Stimulated activated CD4-positive, alpha-beta T cell treated with anti-CD3 and anti-CD28 coated beads, Interleukin-1b, Interleukin-23, amount 100 ng/mL, for 48 hours (primary cell): ENCODE measurements around the gene BRPF3.
"Not testable (repeated sequence)": the region's sequence is repeated elsewhere in the genome, so short reads cannot be mapped to it uniquely, and the experiment has no call there.

Experiments used
- DNase-seq: peaks from one replicate; pipeline ENCODE4 v3.0.0-alpha.2; 2020

Gene BRPF3

GRCh38 chr6:36200998-36201596, 4.6 kb downstream of the BRPF3 start:
- DNase-seq = no peak

GRCh38 chr6:36201612-36202011, 5.1 kb downstream of the BRPF3 start:
- no peak for DNase-seq

- DNase-seq = no peak
These were observed 5.6 kb downstream of the BRPF3 start for GRCh38 chr6:36202101-36202500.

- peak; percentile 19 for DNase-seq
These were observed 7.7 kb downstream of the BRPF3 start for GRCh38 chr6:36204068-36204753.

GRCh38 chr6:36207155-36207554, 10.6 kb downstream of the BRPF3 start:
- no peak for DNase-seq

GRCh38 chr6:36209606-36210005, 13.1 kb downstream of the BRPF3 start:
- no peak for DNase-seq

GRCh38 chr6:36210182-36210581, 13.6 kb downstream of the BRPF3 start:
- no peak for DNase-seq

GRCh38 chr6:36210886-36211595, 14.5 kb downstream of the BRPF3 start:
- no peak for DNase-seq

- DNase-seq = no peak
These were observed 20.0 kb downstream of the BRPF3 start for GRCh38 chr6:36216559-36216958.

GRCh38 chr6:36217188-36217587, 20.6 kb downstream of the BRPF3 start:
- no peak for DNase-seq

GRCh38 chr6:36217946-36218345, 21.4 kb downstream of the BRPF3 start:
- DNase-seq = no peak

- not testable (repeated sequence) for DNase-seq
These were observed 22.0 kb downstream of the BRPF3 start for GRCh38 chr6:36218516-36218915.

- DNase-seq = no peak
These were observed 22.5 kb downstream of the BRPF3 start for GRCh38 chr6:36219081-36219480.

- no peak for DNase-seq
These were observed 23.7 kb downstream of the BRPF3 start for GRCh38 chr6:36220226-36220625.

- DNase-seq = no peak
These were observed 25.1 kb downstream of the BRPF3 start for GRCh38 chr6:36221674-36222073.

- no peak for DNase-seq
These were observed 26.4 kb downstream of the BRPF3 start for GRCh38 chr6:36222924-36223323.

- no peak for DNase-seq
These were observed 27.2 kb downstream of the BRPF3 start for GRCh38 chr6:36223706-36224105.

- no peak for DNase-seq
These were observed 28.4 kb downstream of the BRPF3 start for GRCh38 chr6:36224918-36225461.

GRCh38 chr6:36226438-36227047, 30.0 kb downstream of the BRPF3 start:
- DNase-seq = no peak

GRCh38 chr6:36227379-36228228, 31.1 kb downstream of the BRPF3 start:
- DNase-seq = no peak

GRCh38 chr6:36229223-36229622, 32.7 kb downstream of the BRPF3 start:
- no peak for DNase-seq

- no peak for DNase-seq
These were observed 33.8 kb downstream of the BRPF3 start for GRCh38 chr6:36230371-36230770.

- DNase-seq = no peak
These were observed 35.6 kb downstream of the BRPF3 start for GRCh38 chr6:36232172-36232571.
